Calu3 (cell line): ENCODE data around the gene C6orf62. TPM values are rescaled to one million over a fixed set of nuclear protein-coding genes. Genes with fewer than 3 reads are reported as not detected.
A peak's percentile ranks its signal among the peaks of the same experiment; 100 is the strongest.

Source experiments
- BruUV-seq: library from RNA; stranded (reverse); fragments of 400-500 nt; replicated peaks from 2 replicates; lab custom pipeline; 2021; lab: Mats Ljungman, UMichigan
- CTCF ChIA-PET: fragments of 300-600 bp; sonication (Branson Sonifier 250); formaldehyde crosslinking; loops from one replicate; lab custom pipeline; 2022; ENCODE audit warnings: antibody characterized with exemption; lab: Charles Lee
- DNase-seq: peaks from one replicate; pipeline ENCODE4 v3.0.0; 2022
- H3K27ac Mint-ChIP-seq: one replicate; pipeline ENCODE4 v1.8.0; 2022; ENCODE audit warnings: mixed read lengths; ENCODE audit not compliant: unreplicated experiment
- H3K27me3 Mint-ChIP-seq: one replicate; pipeline ENCODE4 v1.8.0; 2022; ENCODE audit warnings: mixed read lengths; ENCODE audit not compliant: unreplicated experiment
- H3K36me3 Mint-ChIP-seq: one replicate; pipeline ENCODE4 v1.8.0; 2022; ENCODE audit warnings: mild to moderate bottlenecking, moderate library complexity, mixed read lengths; ENCODE audit not compliant: insufficient read depth, unreplicated experiment
- H3K4me1 Mint-ChIP-seq: one replicate; pipeline ENCODE4 v1.8.0; 2022; ENCODE audit warnings: mild to moderate bottlenecking, low read depth, mixed read lengths; ENCODE audit not compliant: unreplicated experiment
- H3K4me3 Mint-ChIP-seq: one replicate; pipeline ENCODE4 v1.8.0; 2022; ENCODE audit warnings: mild to moderate bottlenecking, low read depth, moderate library complexity, mixed read lengths; ENCODE audit not compliant: unreplicated experiment
- H3K9me3 Mint-ChIP-seq: one replicate; pipeline ENCODE4 v1.8.0; 2022; ENCODE audit warnings: low read depth, mixed read lengths; ENCODE audit not compliant: unreplicated experiment
- CTCF ChIP-seq: fragments of 200-600 bp; IDR thresholded peaks from one replicate; pipeline ENCODE4 v1.8.0; 2022; ENCODE audit warnings: antibody characterized with exemption; ENCODE audit not compliant: unreplicated experiment
- intact Hi-C: fragments of 100-400 bp; cut with micrococcal nuclease; formaldehyde crosslinking; loops from one replicate; pipeline ENCODE4 v1.10.0; 2022; ENCODE audit not compliant: unreplicated experiment
- total RNA-seq: library from RNA; stranded (reverse); gene quantifications from 2 replicates; pipeline ENCODE4 v1.2.3, GENCODE V29; 2022

The C6orf62 gene
- total RNA-seq, 1 experiment from 2014 or later, result 334 TPM

- no peak overlapping the region for H3K27ac Mint-ChIP-seq
- H3K27me3 Mint-ChIP-seq, result no peaks in the 10 kb centered on the region
- no peak overlapping the region for H3K4me3 Mint-ChIP-seq
- H3K36me3 Mint-ChIP-seq, result no peaks in the 10 kb centered on the region
- peaks cover 25% of the 10 kb centered on the region for H3K4me1 Mint-ChIP-seq
- intact Hi-C loops, result no loop called here
- H3K9me3 Mint-ChIP-seq, result no peaks in the 10 kb centered on the region
- no peak for TF ChIP-seq CTCF
- no TSS peak for BruUV-seq
- CTCF ChIA-PET, result interaction anchor here (0.7 kb wide), 1 partner anchor 64 kb away, joined by 6 read pairs; no protein-coding TSS in a partner anchor
- no peak for DNase-seq
Observed at GRCh38 chr6:24763578-24763977, 44.6 kb upstream of the C6orf62 start.

DNA sequence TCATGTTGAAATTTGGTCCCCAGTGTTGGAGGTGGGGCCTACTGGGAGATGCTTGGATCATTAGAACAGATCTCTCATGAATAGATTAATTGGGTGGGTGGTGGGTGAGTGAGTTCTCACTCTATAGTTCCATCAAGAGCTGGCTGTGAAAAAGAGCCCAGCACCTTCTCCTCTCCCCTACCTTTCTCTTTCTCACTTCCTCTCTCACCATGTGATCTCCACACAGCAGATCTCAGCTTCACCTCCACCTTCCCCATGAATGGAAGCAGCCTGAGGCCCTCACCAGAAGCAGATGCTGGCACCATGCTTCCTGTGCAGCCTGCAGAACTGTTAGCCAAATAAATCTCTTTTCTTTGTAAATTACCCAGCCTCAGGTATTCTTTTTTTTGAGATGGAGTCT lies 42.9 kb upstream of the C6orf62 start:
- TF ChIP-seq CTCF, result no peak
- Mint-ChIP-seq H3K9me3 (no peaks in the 10 kb centered on the region), H3K36me3 (no peaks in the 10 kb centered on the region), H3K4me3 (no peak overlapping the region), H3K27me3 (no peaks in the 10 kb centered on the region), H3K4me1 (peaks cover 25% of the 10 kb centered on the region), H3K27ac (no peak overlapping the region)
- intact Hi-C loops, result no loop called here
- CTCF ChIA-PET, result no interaction called here
- no TSS peak for BruUV-seq
- no peak for DNase-seq

GRCh38 chr6:24761193-24761835 lies 42.4 kb upstream of the C6orf62 start:
- Mint-ChIP-seq H3K36me3 (no peaks in the 10 kb centered on the region), H3K4me3 (no peak overlapping the region), H3K4me1 (peaks cover 25% of the 10 kb centered on the region), H3K27me3 (no peaks in the 10 kb centered on the region), H3K9me3 (no peaks in the 10 kb centered on the region), H3K27ac (no peak overlapping the region)
- BruUV-seq, result no TSS peak
- intact Hi-C loops, result no loop called here
- TF ChIP-seq CTCF, result no peak
- DNase-seq, result peak; percentile 44
- CTCF ChIA-PET, result interaction anchor here (1.4 kb wide), 1 partner anchor 177 kb away, joined by 6 read pairs; no protein-coding TSS in a partner anchor

GRCh38 chr6:24760210-24760609 lies 41.3 kb upstream of the C6orf62 start:
- no peaks in the 10 kb centered on the region for H3K9me3 Mint-ChIP-seq
- no peak overlapping the region for H3K27ac Mint-ChIP-seq
- no TSS peak for BruUV-seq
- no peak for TF ChIP-seq CTCF
- no peak overlapping the region for H3K4me3 Mint-ChIP-seq
- intact Hi-C loops, result no loop called here
- CTCF ChIA-PET, result interaction anchor here (1.4 kb wide), 2 partner anchors 17 to 176 kb away, joined by 4 to 6 read pairs; no protein-coding TSS in a partner anchor
- no peaks in the 10 kb centered on the region for H3K27me3 Mint-ChIP-seq
- no peak for DNase-seq
- H3K4me1 Mint-ChIP-seq, result peaks cover 21% of the 10 kb centered on the region
- no peaks in the 10 kb centered on the region for H3K36me3 Mint-ChIP-seq
